ENCODE measurements around the gene IL24. TPM values are rescaled to one million over a fixed set of nuclear protein-coding genes. Genes with fewer than 3 reads are reported as not detected.

IL24 gene
- total RNA-seq, 4 donors from 2014 or later: not detected

GRCh38 chr1:206854401-206855129, 42.7 kb upstream of the IL24 start:
- DNase-seq: no peak
- no peak overlapping the region for H3K27ac ChIP-seq
- H3K27me3 ChIP-seq: no peaks in the 10 kb centered on the region
- intact Hi-C loops (cut with DNase I; ENCODE audit: low total_unique reads): no loop called here
- in situ Hi-C loops (cut with MboI; ENCODE audit: low pct_ligation_motif_present in 1 of 4, low pct_unique_long_range_greater_than_20kb in 1 of 4, low sequenced_read_pairs in 3 of 4): no loop called here
- no peak for TF ChIP-seq POLR2AphosphoS5 (IDR thresholded peaks at IDR 0.05)
- TF ChIP-seq CTCF (IDR thresholded peaks at IDR 0.05): no peak
- no peak for TF ChIP-seq POLR2A (IDR thresholded peaks at IDR 0.05)
- no peak for TF ChIP-seq EP300 (IDR thresholded peaks at IDR 0.05; ENCODE audit: low read depth)
- H3K4me1 ChIP-seq: no peaks in the 10 kb centered on the region
- peaks cover 0 to 5% of the 10 kb centered on the region in 2 donors for H3K9me3 ChIP-seq
- 80 to 81% methylated on average over 1 to 3 of the region's 3 CpGs for WGBS, 2 donors (ENCODE audit: low coverage in 1 of 2)
- H3K36me3 ChIP-seq: no peaks in the 10 kb centered on the region
- H3K4me3 ChIP-seq: no peak overlapping the region

GRCh38 chr1:206855859-206856258, 41.4 kb upstream of the IL24 start:
- TF ChIP-seq POLR2AphosphoS5 (IDR thresholded peaks at IDR 0.05) (no peak), POLR2A (IDR thresholded peaks at IDR 0.05) (no peak), EP300 (IDR thresholded peaks at IDR 0.05; ENCODE audit: low read depth) (no peak), CTCF (IDR thresholded peaks at IDR 0.05) (no peak)
- Histone ChIP-seq H3K36me3 (no peaks in the 10 kb centered on the region), H3K4me3 (no peak overlapping the region), H3K9me3 (peaks cover 0 to 5% of the 10 kb centered on the region in 2 donors), H3K4me1 (no peaks in the 10 kb centered on the region), H3K27me3 (no peaks in the 10 kb centered on the region), H3K27ac (no peak overlapping the region)
- in situ Hi-C loops (cut with MboI; ENCODE audit: low pct_ligation_motif_present in 1 of 4, low pct_unique_long_range_greater_than_20kb in 1 of 4, low sequenced_read_pairs in 3 of 4): no loop called here
- intact Hi-C loops (cut with DNase I; ENCODE audit: low total_unique reads): no loop called here
- DNase-seq: no peak
- WGBS, 2 donors (ENCODE audit: low coverage in 1 of 2): 73 to 92% methylated on average over 2 of the region's 2 CpGs

DNA sequence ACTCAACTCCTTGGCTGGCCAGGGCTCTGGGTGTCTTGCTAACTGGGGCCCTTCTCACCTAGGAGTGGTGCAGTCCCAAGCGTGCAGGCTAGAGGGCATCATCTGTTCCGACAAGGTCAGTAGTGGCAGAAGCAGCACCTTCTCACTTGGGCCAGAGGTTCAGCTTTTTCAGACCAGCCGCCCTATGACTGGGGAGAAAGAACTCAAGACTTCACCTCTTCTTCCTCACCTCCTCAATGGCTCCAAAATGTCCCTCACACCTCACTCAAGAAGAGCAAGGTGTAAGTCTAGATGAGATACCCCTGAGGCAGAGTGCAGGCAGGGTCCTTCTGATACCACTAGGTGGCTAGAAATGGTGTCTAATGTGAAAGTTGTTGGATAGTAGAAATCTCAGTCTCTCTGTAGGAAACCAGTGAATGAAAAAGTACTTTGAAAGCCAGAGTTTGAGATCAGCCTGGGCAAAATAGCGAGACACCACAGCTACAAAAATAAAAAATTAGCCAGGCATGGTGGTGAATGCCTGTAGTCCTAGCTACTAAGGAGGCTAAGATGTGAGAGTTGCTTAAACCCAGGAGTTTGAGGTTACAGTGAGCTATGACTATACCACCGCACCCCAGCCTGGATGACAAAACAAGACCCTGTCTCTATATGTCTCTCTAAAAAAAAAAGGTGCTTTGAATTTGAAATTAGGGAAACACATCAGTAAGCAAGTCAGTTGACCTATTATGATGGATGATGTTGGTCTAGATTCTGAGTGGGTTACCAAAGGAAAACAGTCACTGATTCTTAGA, 40.4 kb upstream of the IL24 start:
- Histone ChIP-seq H3K4me1 (no peaks in the 10 kb centered on the region), H3K36me3 (no peaks in the 10 kb centered on the region), H3K27me3 (peaks cover 5% of the 10 kb centered on the region), H3K9me3 (peaks cover 0 to 5% of the 10 kb centered on the region in 2 donors), H3K4me3 (no peak overlapping the region), H3K27ac (no peak overlapping the region)
- in situ Hi-C loops (cut with MboI; ENCODE audit: low pct_ligation_motif_present in 1 of 4, low pct_unique_long_range_greater_than_20kb in 1 of 4, low sequenced_read_pairs in 3 of 4): no loop called here
- no peak for TF ChIP-seq POLR2AphosphoS5 (IDR thresholded peaks at IDR 0.05)
- peak in 2 of 5 experiments; percentile 11 to 24 for TF ChIP-seq CTCF (IDR thresholded peaks at IDR 0.05)
- intact Hi-C loops (cut with DNase I; ENCODE audit: low total_unique reads): no loop called here
- WGBS, 2 donors (ENCODE audit: low coverage in 1 of 2): 83 to 90% methylated on average over 3 to 5 of the region's 5 CpGs
- DNase-seq: no peak

DNA sequence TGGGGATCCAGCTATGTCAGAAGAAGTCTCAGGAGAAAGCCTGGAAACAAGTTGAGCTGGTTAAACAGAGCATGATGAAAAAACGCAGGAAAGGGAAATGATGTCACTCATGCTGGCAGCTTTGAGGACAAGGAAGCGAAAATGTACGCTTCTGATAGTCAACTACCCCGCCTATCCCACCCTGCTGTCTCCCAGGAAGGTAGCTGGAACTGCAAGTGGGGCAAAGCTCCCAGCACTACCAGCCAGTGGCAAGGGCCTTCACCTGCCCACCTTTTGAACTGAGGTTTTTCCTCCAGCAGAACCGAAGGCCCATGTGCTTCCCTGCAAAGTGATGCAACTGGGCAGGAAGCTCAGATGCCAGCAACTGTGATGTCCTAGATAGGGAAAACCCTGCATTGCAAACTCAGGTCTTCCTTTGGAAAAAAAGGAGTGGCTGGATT, 38.1 kb upstream of the IL24 start:
- TF ChIP-seq POLR2AphosphoS5 (IDR thresholded peaks at IDR 0.05) (no peak), POLR2A (IDR thresholded peaks at IDR 0.05) (no peak), CTCF (IDR thresholded peaks at IDR 0.05) (no peak), EP300 (IDR thresholded peaks at IDR 0.05; ENCODE audit: low read depth) (no peak)

More for the DNA sequence above, 38.1 kb upstream of the IL24 start:
- Histone ChIP-seq H3K36me3 (no peaks in the 10 kb centered on the region), H3K27me3 (peaks cover 5% of the 10 kb centered on the region), H3K4me1 (no peaks in the 10 kb centered on the region), H3K9me3 (no peaks in the 10 kb centered on the region), H3K4me3 (no peak overlapping the region), H3K27ac (no peak overlapping the region)
- intact Hi-C loops (cut with DNase I; ENCODE audit: low total_unique reads): no loop called here
- in situ Hi-C loops (cut with MboI; ENCODE audit: low pct_ligation_motif_present in 1 of 4, low pct_unique_long_range_greater_than_20kb in 1 of 4, low sequenced_read_pairs in 3 of 4): no loop called here
- DNase-seq: no peak
- 57% methylated on average over 5 of the region's 5 CpGs; no CpG with 5 or more reads in 1 of the 2 donors for WGBS, 2 donors (ENCODE audit: low coverage in 1 of 2)
